ENCODE results near the gene ATAD3A. TPM values are rescaled to one million over a fixed set of nuclear protein-coding genes. Genes with fewer than 3 reads are reported as not detected.

The ATAD3A gene
- 33.6 and 79.5 TPM in 2 replicates for total RNA-seq

GRCh38 chr1:1511533-1512285 is at the start of gene ATAD3A:
TSS of gene ATAD3A (plus strand) at chr1:1512162. CDS start at chr1:1512269, 107 bp downstream.

GRCh38 chr1:1471389-1472052 is 40.4 kb upstream of the ATAD3A start, which contains the start of gene ATAD3B:
TSS of gene ATAD3B (plus strand) at chr1:1471765. CDS start at chr1:1471885, 120 bp downstream.

GRCh38 chr1:1540090-1540817 is 28.3 kb downstream of the ATAD3A start, which contains the start of gene TMEM240:
TSS of gene TMEM240 (minus strand) at chr1:1540624. CDS start at chr1:1540346, 278 bp downstream.

GRCh38 chr1:1574721-1575537 is 63.0 kb downstream of the ATAD3A start, which contains the start of gene SSU72:
TSS of gene SSU72 (minus strand) at chr1:1574863. CDS start at chr1:1574557, 306 bp downstream.

Other genes with a start within 250 kb of the ATAD3A start
- 37.2 and 51.7 TPM in 2 replicates for gene UBE2J2, start 238.3 kb upstream of the ATAD3A start, total RNA-seq
- 0.89 and 1.7 TPM in 2 replicates for gene SCNN1D, start 231.7 kb upstream of the ATAD3A start, total RNA-seq
- gene ACAP3, start 204.2 kb upstream of the ATAD3A start, total RNA-seq = 38.2 and 64.0 TPM in 2 replicates
- 15.0 and 24.8 TPM in 2 replicates for gene PUSL1, start 203.6 kb upstream of the ATAD3A start, total RNA-seq
- gene INTS11, start 187.5 kb upstream of the ATAD3A start, total RNA-seq = 56.2 and 67.3 TPM in 2 replicates
- gene CPTP, start 187.4 kb upstream of the ATAD3A start, total RNA-seq = 10.3 and 10.5 TPM in 2 replicates
- 0.11 and 0.12 TPM in 2 replicates for gene TAS1R3, start 180.9 kb upstream of the ATAD3A start, total RNA-seq
- gene DVL1, start 162.7 kb upstream of the ATAD3A start, total RNA-seq = 133 and 150 TPM in 2 replicates
- gene MXRA8, start 153.6 kb upstream of the ATAD3A start, total RNA-seq = 203 and 230 TPM in 2 replicates
- gene AURKAIP1, start 137.0 kb upstream of the ATAD3A start, total RNA-seq = 94.9 and 118 TPM in 2 replicates
- gene CCNL2, start 112.8 kb upstream of the ATAD3A start, total RNA-seq = 125 and 147 TPM in 2 replicates
- 72.1 and 100 TPM in 2 replicates for gene MRPL20, start 104.9 kb upstream of the ATAD3A start, total RNA-seq
- 0.77 and 0.87 TPM in 2 replicates for gene ANKRD65, start 90.9 kb upstream of the ATAD3A start, total RNA-seq
- 3.2 and 5.1 TPM in 2 replicates for gene VWA1, start 76.5 kb upstream of the ATAD3A start, total RNA-seq
- gene ATAD3C, start 62.5 kb upstream of the ATAD3A start, total RNA-seq = 0.50 TPM in 1 of 2 replicates, not detected in the other
- gene ATAD3B, start 40.4 kb upstream of the ATAD3A start, total RNA-seq = 16.9 and 35.3 TPM in 2 replicates
- gene TMEM240, start 28.5 kb downstream of the ATAD3A start, total RNA-seq = 3.3 and 7.2 TPM in 2 replicates
- 62.5 and 67.6 TPM in 2 replicates for gene SSU72, start 62.7 kb downstream of the ATAD3A start, total RNA-seq
- gene FNDC10, start 88.0 kb downstream of the ATAD3A start, total RNA-seq = 0.77 and 1.00 TPM in 2 replicates
- gene MIB2, start 103.3 kb downstream of the ATAD3A start, total RNA-seq = 49.7 and 112 TPM in 2 replicates
- gene MMP23B, start 120.0 kb downstream of the ATAD3A start, total RNA-seq = 1.2 and 4.7 TPM in 2 replicates
- 8.4 and 12.3 TPM in 2 replicates for gene CDK11B, start 146.8 kb downstream of the ATAD3A start, total RNA-seq
- gene SLC35E2B, start 180.6 kb downstream of the ATAD3A start, total RNA-seq = 31.8 and 35.4 TPM in 2 replicates
- gene CDK11A, start 212.2 kb downstream of the ATAD3A start, total RNA-seq = 12.4 and 15.2 TPM in 2 replicates